Bronchial epithelial cell (primary cell): ENCODE data around the gene RAP1A. TPM values are rescaled to one million over a fixed set of nuclear protein-coding genes. Genes with fewer than 3 reads are reported as not detected.

Source experiments
- DNase-seq: peaks from one replicate; pipeline ENCODE4 v3.0.0-alpha.2; 2010; ENCODE audit warnings: low read depth
- FAIRE-seq: peaks from 2 replicates; lab custom pipeline; 2011; peaks lifted over from hg19 to GRCh38; lab: Jason Lieb, UNC
- H3K27me3 ChIP-seq: 2 replicates; pipeline ENCODE4 v1.5.1; 2011; ENCODE audit warnings: low read length; ENCODE audit not compliant: control insufficient read depth, insufficient read depth
- H3K36me3 ChIP-seq: 2 replicates; pipeline ENCODE4 v1.5.1; 2011; ENCODE audit warnings: low read length; ENCODE audit not compliant: control insufficient read depth, insufficient read depth
- H3K4me3 ChIP-seq: 2 replicates; pipeline ENCODE4 v1.5.1; 2011; ENCODE audit warnings: mild to moderate bottlenecking, low read depth, low read length, control low read depth
- total RNA-seq: library from RNA; depleted of rRNA; stranded (reverse); fragments of >200 nt; gene quantifications from 2 replicates; pipeline ENCODE4 v1.2.1, GENCODE V29; 2014
- TF ChIP-seq, protein P1 (sequence below): IDR thresholded peaks from 2 replicates; pipeline ENCODE4 v1.5.1; 2011; ENCODE audit warnings: mild to moderate bottlenecking, moderate library complexity, low read length, control low read depth, inconsistent platforms; ENCODE audit not compliant: insufficient read depth, severe bottlenecking

Gene RAP1A
- total RNA-seq, 1 donor from 2014 or later: 16.6 TPM

DNA sequence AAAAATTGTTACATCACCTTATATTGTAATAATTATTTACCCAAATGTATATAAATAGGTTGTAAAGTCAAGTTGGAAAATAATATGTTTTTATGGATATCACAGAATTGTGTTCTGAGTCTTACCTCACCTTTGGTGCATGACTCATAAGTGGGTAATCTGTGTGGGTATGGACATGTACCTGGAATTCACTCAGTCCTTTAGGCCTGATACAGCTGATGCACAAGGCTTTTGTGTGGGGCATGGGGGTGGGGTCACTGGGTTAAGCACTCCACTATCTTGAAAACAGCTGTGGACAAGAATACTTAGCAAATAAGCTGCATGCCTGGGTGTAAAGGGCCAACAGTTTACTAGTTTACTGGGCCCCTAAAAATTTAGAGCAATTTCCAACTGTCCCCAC is 85.2 kb downstream of the RAP1A start:
- Histone ChIP-seq H3K36me3 (peaks cover 4% of the 10 kb centered on the region), H3K4me3 (no peak overlapping the region), H3K27me3 (no peaks in the 10 kb centered on the region)
- TF ChIP-seq, protein P1, sequence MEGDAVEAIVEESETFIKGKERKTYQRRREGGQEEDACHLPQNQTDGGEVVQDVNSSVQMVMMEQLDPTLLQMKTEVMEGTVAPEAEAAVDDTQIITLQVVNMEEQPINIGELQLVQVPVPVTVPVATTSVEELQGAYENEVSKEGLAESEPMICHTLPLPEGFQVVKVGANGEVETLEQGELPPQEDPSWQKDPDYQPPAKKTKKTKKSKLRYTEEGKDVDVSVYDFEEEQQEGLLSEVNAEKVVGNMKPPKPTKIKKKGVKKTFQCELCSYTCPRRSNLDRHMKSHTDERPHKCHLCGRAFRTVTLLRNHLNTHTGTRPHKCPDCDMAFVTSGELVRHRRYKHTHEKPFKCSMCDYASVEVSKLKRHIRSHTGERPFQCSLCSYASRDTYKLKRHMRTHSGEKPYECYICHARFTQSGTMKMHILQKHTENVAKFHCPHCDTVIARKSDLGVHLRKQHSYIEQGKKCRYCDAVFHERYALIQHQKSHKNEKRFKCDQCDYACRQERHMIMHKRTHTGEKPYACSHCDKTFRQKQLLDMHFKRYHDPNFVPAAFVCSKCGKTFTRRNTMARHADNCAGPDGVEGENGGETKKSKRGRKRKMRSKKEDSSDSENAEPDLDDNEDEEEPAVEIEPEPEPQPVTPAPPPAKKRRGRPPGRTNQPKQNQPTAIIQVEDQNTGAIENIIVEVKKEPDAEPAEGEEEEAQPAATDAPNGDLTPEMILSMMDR: no peak
- DNase-seq (peak; percentile 94), FAIRE-seq (no peak)

DNA sequence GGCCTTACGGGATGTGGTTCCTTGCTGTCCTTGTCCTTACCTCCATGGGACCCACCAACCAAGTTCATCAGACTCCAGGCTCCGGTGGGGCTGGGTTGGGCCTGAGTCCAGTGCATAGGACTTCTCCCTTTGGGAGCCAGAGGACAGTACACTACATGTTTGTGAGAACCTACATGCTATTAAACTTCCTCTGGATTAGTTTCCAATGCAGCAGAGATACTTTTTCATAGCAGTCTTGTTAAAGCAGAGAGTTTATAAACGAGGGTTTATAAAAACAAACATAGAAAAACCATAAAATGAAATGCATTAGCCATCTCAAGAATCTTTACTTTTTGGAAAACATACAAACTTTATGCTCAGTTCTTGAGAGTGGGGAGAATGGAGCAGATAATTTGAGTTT is 86.3 kb downstream of the RAP1A start:
- H3K27me3 ChIP-seq: no peaks in the 10 kb centered on the region
- FAIRE-seq: no peak
- TF ChIP-seq, protein P1: no peak
- H3K4me3 ChIP-seq: no peak overlapping the region
- H3K36me3 ChIP-seq: peaks cover 4% of the 10 kb centered on the region
- no peak for DNase-seq

DNA sequence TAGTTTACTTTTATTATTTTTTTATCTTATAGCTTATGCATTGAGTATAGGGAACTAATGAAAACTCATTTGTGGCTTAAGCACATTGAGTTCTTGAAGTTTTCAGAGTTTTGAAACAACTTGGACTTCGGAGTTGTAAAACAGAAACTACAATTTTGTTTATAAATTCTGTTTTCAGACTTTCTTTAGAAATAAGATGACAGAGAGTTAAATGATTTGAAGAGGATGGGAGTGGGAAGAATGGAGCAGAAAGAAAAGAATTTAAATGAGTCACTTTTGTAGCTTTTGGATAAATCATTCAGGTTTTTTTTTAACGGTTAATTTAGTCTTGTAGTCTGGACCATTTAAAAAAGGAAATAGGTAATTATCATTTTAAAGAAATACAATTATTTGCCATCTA is 87.3 kb downstream of the RAP1A start:
- DNase-seq (no peak), FAIRE-seq (no peak)
- Histone ChIP-seq H3K36me3 (peaks cover 4% of the 10 kb centered on the region), H3K4me3 (no peak overlapping the region), H3K27me3 (no peaks in the 10 kb centered on the region)
- TF ChIP-seq, protein P1: no peak

DNA sequence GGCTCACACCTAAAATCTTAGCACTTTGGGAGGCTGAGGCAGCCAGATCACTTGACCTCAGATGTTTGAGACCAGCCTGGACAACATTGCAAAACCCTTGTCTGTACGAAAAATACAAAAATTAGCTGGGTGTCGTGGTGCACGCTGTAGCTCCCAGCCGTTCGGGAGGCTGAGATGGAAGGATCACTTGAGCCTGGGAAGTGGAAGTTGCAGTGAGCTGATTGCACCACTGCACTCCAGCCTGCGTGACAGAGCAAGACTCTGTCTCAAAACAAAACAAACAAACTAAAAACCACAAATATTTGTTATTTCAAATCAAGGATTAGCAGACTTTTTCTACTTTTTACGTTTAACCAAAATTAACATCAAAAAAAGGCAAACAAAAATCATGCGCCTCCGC is 88.3 kb downstream of the RAP1A start:
- no peaks in the 10 kb centered on the region for H3K27me3 ChIP-seq
- no peak for FAIRE-seq
- TF ChIP-seq, protein P1: no peak
- no peak overlapping the region for H3K4me3 ChIP-seq
- H3K36me3 ChIP-seq: peaks cover 4% of the 10 kb centered on the region
- DNase-seq: peak; percentile 39

DNA sequence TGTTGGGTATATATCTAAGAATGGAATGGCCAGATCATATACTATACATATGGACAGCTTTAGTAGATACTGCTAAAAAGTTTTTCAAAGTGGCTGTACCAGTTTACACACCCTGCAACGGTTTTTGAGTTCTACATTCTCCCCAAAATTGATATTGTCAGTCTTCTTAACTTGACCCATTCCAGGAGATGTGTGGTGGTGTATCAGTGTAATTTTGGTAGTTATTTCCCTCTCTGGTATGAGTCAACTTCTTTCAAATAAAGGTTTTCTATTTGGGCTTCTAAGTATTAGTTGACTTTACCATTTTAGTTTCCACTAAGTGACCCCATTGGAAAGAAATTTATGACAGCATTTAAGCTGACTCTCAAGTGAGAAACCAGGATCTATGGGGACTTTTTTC is 90.4 kb downstream of the RAP1A start:
- no peak overlapping the region for H3K4me3 ChIP-seq
- DNase-seq (no peak), FAIRE-seq (no peak)
- peaks cover 4% of the 10 kb centered on the region for H3K36me3 ChIP-seq
- TF ChIP-seq, protein P1: no peak
- H3K27me3 ChIP-seq: no peaks in the 10 kb centered on the region

DNA sequence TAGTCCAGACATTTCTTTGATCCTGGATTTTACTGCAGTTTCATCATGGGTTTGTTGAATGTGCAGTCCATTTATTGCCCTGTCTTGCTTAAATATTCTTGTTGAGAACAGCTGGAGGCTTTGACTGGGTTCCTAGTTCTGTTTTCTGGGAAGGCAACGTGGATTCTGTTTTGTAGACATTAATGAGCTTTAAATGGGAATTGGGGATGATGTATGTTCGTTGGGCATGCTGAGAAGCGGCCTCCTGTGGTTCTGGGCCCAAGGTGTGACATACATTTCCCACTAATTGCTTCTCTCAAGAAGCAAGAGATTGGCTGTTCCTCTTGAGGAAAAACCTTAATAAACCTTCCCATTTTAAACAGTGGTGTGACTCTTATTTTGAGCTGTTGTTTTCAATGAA is 96.7 kb downstream of the RAP1A start:
- DNase-seq (no peak), FAIRE-seq (no peak)
- Histone ChIP-seq H3K36me3 (no peaks in the 10 kb centered on the region), H3K4me3 (no peak overlapping the region), H3K27me3 (no peaks in the 10 kb centered on the region)
- TF ChIP-seq, protein P1: no peak
